Endothelial cell of umbilical vein (primary cell): ENCODE measurements around the gene GSN. TPM values are rescaled to one million over a fixed set of nuclear protein-coding genes. Genes with fewer than 3 reads are reported as not detected.

Source experiments
- BruUV-seq: library from RNA; stranded (reverse); fragments of 400-500 nt; replicated peaks from 2 replicates; lab custom pipeline; 2021; lab: Mats Ljungman, UMichigan
- CTCF ChIA-PET: fragments of 300-600, 350-600 bp; sonication (Branson Sonifier 250); formaldehyde crosslinking; loops from one replicate; lab custom pipeline; 2021; ENCODE audit warnings: antibody characterized with exemption, inconsistent platforms; lab: Charles Lee
- POLR2A ChIA-PET: fragments of 300-600, 350-600 bp; sonication (Branson Sonifier 250); formaldehyde crosslinking; loops from one replicate; lab custom pipeline; 2021; ENCODE audit warnings: antibody characterized with exemption, inconsistent platforms; lab: Charles Lee
- DNase-seq: peaks from one replicate; pipeline ENCODE4 v3.0.0-alpha.2; 2011; ENCODE audit warnings: low read depth, low spot score
- FAIRE-seq: peaks from 2 replicates; lab custom pipeline; 2011; peaks lifted over from hg19 to GRCh38; lab: Jason Lieb, UNC
- H2AFZ ChIP-seq: 2 replicates; pipeline ENCODE4 v1.6.0; 2012; ENCODE audit warnings: low read depth, low read length, control low read depth, inconsistent platforms
- H3K27ac ChIP-seq: 2 replicates; pipeline ENCODE4 v1.5.1; 2011; ENCODE audit warnings: low read depth, mild to moderate bottlenecking, control low read depth, low read length, moderate library complexity; ENCODE audit not compliant: insufficient read depth
- H3K27me3 ChIP-seq, 2 experiments: 2 replicates each; pipeline versions ENCODE4 v1.6.0 to v1.6.1; 2011; ENCODE audit warnings: low read length in 2 of 2, mixed read lengths in 1 of 2; ENCODE audit not compliant: control insufficient read depth in 2 of 2, insufficient read depth in 2 of 2
- H3K36me3 ChIP-seq, 2 experiments: 2 replicates in 1 of 2; 3 replicates in 1 of 2; pipeline ENCODE4 v1.5.1; 2011; ENCODE audit warnings: low read length in 2 of 2, mild to moderate bottlenecking in 1 of 2, moderate library complexity in 1 of 2; ENCODE audit not compliant: control insufficient read depth in 2 of 2, insufficient read depth in 2 of 2; ENCODE audit errors: extremely low read depth in 1 of 2
- H3K4me1 ChIP-seq: 3 replicates; pipeline ENCODE4 v1.5.1; 2011; ENCODE audit warnings: mild to moderate bottlenecking, low read length; ENCODE audit not compliant: control insufficient read depth, insufficient read depth; ENCODE audit errors: extremely low read depth
- H3K4me2 ChIP-seq: 2 replicates; pipeline ENCODE4 v1.6.1; 2011; ENCODE audit warnings: low read length, control low read depth, mixed read lengths; ENCODE audit not compliant: insufficient read depth
- H3K4me3 ChIP-seq, 3 experiments: fragments of 200-600 bp in 1 of 3; sonication (generic), shearing (Covaris generic) in 1 of 3; replicated peaks in 1 of 3; 2 replicates each; pipeline ENCODE4 v1.5.1; 2011 to 2016; ENCODE audit warnings: control low read depth in 3 of 3, low read length in 3 of 3, mild to moderate bottlenecking in 2 of 3, inconsistent platforms in 1 of 3, low read depth in 1 of 3, moderate library complexity in 1 of 3; ENCODE audit not compliant: insufficient read depth in 1 of 3
- H3K79me2 ChIP-seq: 2 replicates; pipeline ENCODE4 v1.6.0; 2012; ENCODE audit warnings: low read length, inconsistent platforms; ENCODE audit not compliant: control insufficient read depth, insufficient read depth
- H3K9ac ChIP-seq: replicated peaks from 2 replicates; pipeline ENCODE3; 2011; ENCODE audit warnings: low read length, control low read depth; ENCODE audit not compliant: insufficient read depth; ENCODE audit errors: extremely low read depth
- H3K9me1 ChIP-seq: replicated peaks from 3 replicates; pipeline ENCODE4 v1.6.0; 2011; ENCODE audit warnings: mild to moderate bottlenecking, low read length; ENCODE audit not compliant: control insufficient read depth, insufficient read depth; ENCODE audit errors: extremely low read depth
- H3K9me3 ChIP-seq: replicated peaks from 2 replicates; pipeline ENCODE4 v1.5.1; 2012; ENCODE audit warnings: low read length, inconsistent platforms; ENCODE audit not compliant: control insufficient read depth, insufficient read depth
- H4K20me1 ChIP-seq: replicated peaks from 2 replicates; pipeline ENCODE3; 2011; ENCODE audit warnings: mild to moderate bottlenecking, low read length; ENCODE audit not compliant: control insufficient read depth, insufficient read depth; ENCODE audit errors: extremely low read depth
- EZH2 ChIP-seq: IDR thresholded peaks from 2 replicates; pipeline ENCODE4 v1.6.1; 2012; ENCODE audit warnings: borderline replicate concordance, low read depth, mild to moderate bottlenecking, moderate library complexity, low read length, inconsistent platforms; ENCODE audit not compliant: severe bottlenecking
- FOS ChIP-seq: IDR thresholded peaks from 2 replicates; pipeline ENCODE4 v1.6.1; 2011; ENCODE audit warnings: mild to moderate bottlenecking, low read length, moderate library complexity, borderline replicate concordance; ENCODE audit not compliant: insufficient read depth
- GATA2 ChIP-seq: IDR thresholded peaks from 2 replicates; pipeline ENCODE4 v1.7.0; 2011; ENCODE audit warnings: low read depth, mild to moderate bottlenecking, moderate library complexity, mixed read lengths, low read length; ENCODE audit not compliant: insufficient read length, insufficient read depth
- JUN ChIP-seq: IDR thresholded peaks from 2 replicates; pipeline ENCODE4 v1.6.1; 2011; ENCODE audit warnings: borderline replicate concordance, low read depth; ENCODE audit not compliant: insufficient read length, insufficient read depth
- MYC ChIP-seq: IDR thresholded peaks from one replicate; pipeline ENCODE4 v1.6.1; 2011; ENCODE audit warnings: mild to moderate bottlenecking, low read depth, low read length
- POLR2A ChIP-seq: IDR thresholded peaks from 2 replicates; pipeline ENCODE4 v1.6.1; 2012; ENCODE audit warnings: low read depth, mild to moderate bottlenecking, control low read depth, low read length
- POLR2AphosphoS5 ChIP-seq: IDR thresholded peaks from 2 replicates; pipeline ENCODE4 v1.6.1; 2012; ENCODE audit warnings: low read depth, mild to moderate bottlenecking, control low read depth, low read length, moderate library complexity; ENCODE audit not compliant: insufficient read depth
- dilution Hi-C: fragments of 300-500 bp; cut with MboI; formaldehyde crosslinking; loops from one replicate; pipeline ENCODE4 v1.15.0; 2019; ENCODE audit warnings: low sequenced_read_pairs; ENCODE audit not compliant: extremely low pct_ligation_motif_present
- intact Hi-C: fragments of 100-400 bp; cut with micrococcal nuclease; formaldehyde crosslinking; loops from one replicate; pipeline ENCODE4 v1.10.0; 2022
- polyA plus RNA-seq, 4 experiments: library from polyadenylated mRNA; depleted of rRNA in 3 of 4; stranded (reverse) in 3 of 4; unstranded in 1 of 4; fragments of >200 nt; gene quantifications; 2 replicates each; pipeline versions ENCODE4 v1.2.1 to v1.2.3, GENCODE V29; 2011 to 2012; ENCODE audit warnings: missing spikeins in 1 of 4
- total RNA-seq: library from RNA; stranded (reverse); gene quantifications from 2 replicates; pipeline ENCODE4 v1.2.3, GENCODE V29; 2021
- TF ChIP-seq, protein P1 (sequence below): IDR thresholded peaks from 2 replicates; pipeline ENCODE4 v1.6.1; 2011; ENCODE audit not compliant: insufficient read depth, insufficient read length
- TF ChIP-seq, protein P2 (sequence below), 2 donors: IDR thresholded peaks; 1 replicate in 1 of 2; 2 replicates in 1 of 2; pipeline ENCODE4 v1.5.1; 2011; ENCODE audit warnings: low read length in 2 of 2, mild to moderate bottlenecking in 2 of 2, moderate library complexity in 2 of 2, control low read depth in 1 of 2, inconsistent platforms in 1 of 2, low read depth in 1 of 2; ENCODE audit not compliant: insufficient read depth in 1 of 2; ENCODE audit errors: extremely low read depth in 1 of 2

Gene GSN
- total and polyA plus RNA-seq, 2 donors (not counting 3 experiments of a cell fraction or from before 2014, with no cell fraction given), result 130 to 232 TPM

DNA sequence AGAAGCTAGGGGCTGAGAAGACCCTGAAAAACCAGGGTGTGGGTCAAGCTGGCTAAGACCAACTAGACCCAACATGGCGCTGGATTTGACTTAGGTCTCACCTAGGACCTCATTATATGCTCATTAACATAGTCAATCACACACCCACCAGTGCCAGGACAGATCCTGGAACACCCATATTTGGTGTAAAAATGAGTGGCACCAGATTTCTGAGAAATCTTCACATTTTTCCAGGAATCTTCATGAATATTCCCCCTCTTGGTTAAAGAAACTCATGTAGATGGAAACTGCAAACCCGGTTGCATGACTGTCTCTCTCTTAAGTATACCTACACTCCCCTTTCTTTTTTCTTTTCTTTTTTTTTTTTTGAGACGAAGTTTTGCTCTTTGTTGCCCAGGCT, 48.4 kb upstream of the GSN start:
- no TSS peak for BruUV-seq
- no peak overlapping the region for H3K4me3 ChIP-seq
- no peaks in the 10 kb centered on the region for H3K79me2 ChIP-seq
- no peak for FAIRE-seq
- peaks cover 3% of the 10 kb centered on the region for H3K4me1 ChIP-seq
- no peaks in the 10 kb centered on the region for H3K9me3 ChIP-seq
- H3K4me2 ChIP-seq, result no peak overlapping the region
- H4K20me1 ChIP-seq, result no peaks in the 10 kb centered on the region
- TF ChIP-seq POLR2A (no peak), GATA2 (no peak), FOS (no peak), JUN (no peak), MYC (no peak), POLR2AphosphoS5 (no peak), EZH2 (no peak)
- TF ChIP-seq, protein P1, sequence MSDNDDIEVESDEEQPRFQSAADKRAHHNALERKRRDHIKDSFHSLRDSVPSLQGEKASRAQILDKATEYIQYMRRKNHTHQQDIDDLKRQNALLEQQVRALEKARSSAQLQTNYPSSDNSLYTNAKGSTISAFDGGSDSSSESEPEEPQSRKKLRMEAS, result no peak
- TF ChIP-seq, protein P2, sequence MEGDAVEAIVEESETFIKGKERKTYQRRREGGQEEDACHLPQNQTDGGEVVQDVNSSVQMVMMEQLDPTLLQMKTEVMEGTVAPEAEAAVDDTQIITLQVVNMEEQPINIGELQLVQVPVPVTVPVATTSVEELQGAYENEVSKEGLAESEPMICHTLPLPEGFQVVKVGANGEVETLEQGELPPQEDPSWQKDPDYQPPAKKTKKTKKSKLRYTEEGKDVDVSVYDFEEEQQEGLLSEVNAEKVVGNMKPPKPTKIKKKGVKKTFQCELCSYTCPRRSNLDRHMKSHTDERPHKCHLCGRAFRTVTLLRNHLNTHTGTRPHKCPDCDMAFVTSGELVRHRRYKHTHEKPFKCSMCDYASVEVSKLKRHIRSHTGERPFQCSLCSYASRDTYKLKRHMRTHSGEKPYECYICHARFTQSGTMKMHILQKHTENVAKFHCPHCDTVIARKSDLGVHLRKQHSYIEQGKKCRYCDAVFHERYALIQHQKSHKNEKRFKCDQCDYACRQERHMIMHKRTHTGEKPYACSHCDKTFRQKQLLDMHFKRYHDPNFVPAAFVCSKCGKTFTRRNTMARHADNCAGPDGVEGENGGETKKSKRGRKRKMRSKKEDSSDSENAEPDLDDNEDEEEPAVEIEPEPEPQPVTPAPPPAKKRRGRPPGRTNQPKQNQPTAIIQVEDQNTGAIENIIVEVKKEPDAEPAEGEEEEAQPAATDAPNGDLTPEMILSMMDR (IDR thresholded peaks at IDR 0.05; ENCODE audit: extremely low read depth in 1 of 2, insufficient read depth in 1 of 2, low read depth in 1 of 2, low read length in 2 of 2), result no peak
- no peaks in the 10 kb centered on the region for H3K27me3 ChIP-seq
- DNase-seq, result no peak
- H3K9ac ChIP-seq, result no peak overlapping the region
- H3K9me1 ChIP-seq, result no peaks in the 10 kb centered on the region
- dilution Hi-C loops (no loop called here), intact Hi-C loops (no loop called here)
- H3K36me3 ChIP-seq, result no peaks in the 10 kb centered on the region
- ChIA-PET CTCF (no interaction called here), POLR2A (no interaction called here)
- H3K27ac ChIP-seq, result no peak overlapping the region
- no peak overlapping the region for H2AFZ ChIP-seq
